Neural progenitor cell (in vitro differentiated cells): Measurements from ENCODE around the gene SCG3. TPM values are rescaled to one million over a fixed set of nuclear protein-coding genes. Genes with fewer than 3 reads are reported as not detected.

ENCODE experiments used
- DNase-seq: peaks from one replicate; pipeline ENCODE4 v3.0.0-alpha.2; 2016; ENCODE audit warnings: low spot score
- H2AFZ ChIP-seq: fragments of 200-600 bp; sonication (generic); replicated peaks from 2 replicates; pipeline ENCODE4 v1.6.1; 2016; ENCODE audit warnings: antibody characterized with exemption
- H3F3A ChIP-seq: fragments of 200-600 bp; sonication (generic); 2 replicates; pipeline ENCODE4 v1.6.1; 2016; ENCODE audit warnings: antibody characterized with exemption, low read depth
- H3K27ac ChIP-seq: fragments of 200-600 bp; sonication (generic); 2 replicates; pipeline ENCODE4 v1.5.1; 2016; ENCODE audit warnings: mild to moderate bottlenecking
- H3K27me3 ChIP-seq: fragments of 200-600 bp; sonication (generic); 2 replicates; pipeline ENCODE4 v1.6.1; 2016; ENCODE audit warnings: mild to moderate bottlenecking, moderate library complexity
- H3K36me3 ChIP-seq: fragments of 200-600 bp; sonication (generic); 2 replicates; pipeline ENCODE4 v1.5.1; 2016
- H3K4me1 ChIP-seq: fragments of 200-600 bp; sonication (generic); 2 replicates; pipeline ENCODE4 v1.6.1; 2016; ENCODE audit warnings: mixed run types
- H3K4me2 ChIP-seq: fragments of 200-600 bp; sonication (generic); 2 replicates; pipeline ENCODE4 v1.6.1; 2016
- H3K4me3 ChIP-seq: fragments of 200-600 bp; sonication (generic); 2 replicates; pipeline ENCODE4 v1.5.1; 2016
- H3K79me2 ChIP-seq: fragments of 200-600 bp; sonication (generic); 2 replicates; pipeline ENCODE4 v1.6.1; 2016; ENCODE audit warnings: low read depth
- H3K9ac ChIP-seq: fragments of 200-600 bp; sonication (generic); 2 replicates; pipeline ENCODE4 v1.6.1; 2016
- H3K9me3 ChIP-seq: fragments of 200-600 bp; sonication (generic); 2 replicates; pipeline ENCODE4 v1.5.1; 2016; ENCODE audit warnings: low read depth
- H4K20me1 ChIP-seq: fragments of 200-600 bp; sonication (generic); 2 replicates; pipeline ENCODE4 v1.6.1; 2016; ENCODE audit warnings: low read depth
- H3K27ac Mint-ChIP-seq: 3 replicates; pipeline ENCODE4 v1.8.0; 2021; ENCODE audit warnings: mixed read lengths
- H3K27me3 Mint-ChIP-seq: 2 replicates; pipeline ENCODE4 v1.8.0; 2022; ENCODE audit warnings: low read depth, mild to moderate bottlenecking, inconsistent platforms, moderate library complexity, mixed read lengths; ENCODE audit not compliant: insufficient read depth
- H3K36me3 Mint-ChIP-seq: 3 replicates; pipeline ENCODE4 v1.8.0; 2021; ENCODE audit warnings: mixed read lengths
- H3K4me1 Mint-ChIP-seq: 3 replicates; pipeline ENCODE4 v1.8.0; 2021; ENCODE audit warnings: mixed read lengths
- H3K4me3 Mint-ChIP-seq: 3 replicates; pipeline ENCODE4 v1.8.0; 2021; ENCODE audit warnings: mild to moderate bottlenecking, moderate library complexity, mixed read lengths
- H3K9me3 Mint-ChIP-seq: 3 replicates; pipeline ENCODE4 v1.8.0; 2020; ENCODE audit warnings: mixed read lengths
- CTCF ChIP-seq: fragments of 200-600 bp; sonication (generic); IDR thresholded peaks from 2 replicates; pipeline ENCODE4 v1.5.1; 2017; ENCODE audit warnings: antibody characterized with exemption, mild to moderate bottlenecking
- EZH2 ChIP-seq: fragments of 200-600 bp; sonication (generic); IDR thresholded peaks from 2 replicates; pipeline ENCODE4 v1.6.1; 2017; ENCODE audit warnings: antibody characterized with exemption, mild to moderate bottlenecking, moderate library complexity
- EZH2phosphoT487 ChIP-seq: fragments of 200-600 bp; sonication (generic); IDR thresholded peaks from 2 replicates; pipeline ENCODE4 v1.6.1; 2017; ENCODE audit warnings: antibody characterized with exemption
- total RNA-seq: library from RNA; depleted of rRNA; stranded (reverse); fragments of >200 nt; gene quantifications from 2 replicates; pipeline ENCODE4 v1.2.3, GENCODE V29; 2015; ENCODE audit warnings: low replicate concordance

SCG3 gene
- 0.15 and 0.19 TPM in 2 replicates for total RNA-seq

DNA sequence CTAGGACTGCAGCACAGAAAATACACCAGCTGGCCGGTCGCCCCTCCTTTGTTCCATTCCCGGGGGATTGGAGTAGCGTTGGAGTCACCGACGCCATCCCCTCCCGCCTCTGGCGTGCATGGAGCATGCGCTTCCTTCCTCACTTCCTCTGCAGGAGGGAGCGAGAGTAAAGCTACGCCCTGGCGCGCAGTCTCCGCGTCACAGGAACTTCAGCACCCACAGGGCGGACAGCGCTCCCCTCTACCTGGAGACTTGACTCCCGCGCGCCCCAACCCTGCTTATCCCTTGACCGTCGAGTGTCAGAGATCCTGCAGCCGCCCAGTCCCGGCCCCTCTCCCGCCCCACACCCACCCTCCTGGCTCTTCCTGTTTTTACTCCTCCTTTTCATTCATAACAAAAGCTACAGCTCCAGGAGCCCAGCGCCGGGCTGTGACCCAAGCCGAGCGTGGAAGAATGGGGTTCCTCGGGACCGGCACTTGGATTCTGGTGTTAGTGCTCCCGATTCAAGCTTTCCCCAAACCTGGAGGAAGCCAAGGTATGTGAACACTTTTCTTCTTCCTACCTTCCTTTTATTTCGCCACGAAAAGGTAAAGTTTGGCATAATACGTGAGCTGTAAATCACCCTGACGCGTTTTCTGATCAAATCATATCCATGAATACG is at the start of gene SCG3:
SCG3 (plus strand) TSS at position 201 of the 661 bp plus-strand sequence; CDS start at position 454, 253 bp downstream.
- Mint-ChIP-seq H3K27ac (no peak within 1 kb of the TSS), H3K4me3 (peak within 1 kb of the TSS; percentile 84), H3K9me3 (no peaks in the 10 kb centered on the region), H3K36me3 (no peaks in the 10 kb centered on the region), H3K4me1 (peaks cover 12% of the 10 kb centered on the region), H3K27me3 (peaks cover 11% of the 10 kb centered on the region)
- Histone ChIP-seq H4K20me1 (no peaks in the 10 kb centered on the region), H3K4me2 (peak within 1 kb of the TSS; percentile 86), H3K27me3 (peaks cover 19% of the 10 kb centered on the region), H3K9me3 (no peaks in the 10 kb centered on the region), H3K4me1 (peaks cover 5% of the 10 kb centered on the region), H3K27ac (no peak within 1 kb of the TSS), H3K79me2 (no peaks in the 10 kb centered on the region), H2AFZ (peak within 1 kb of the TSS; percentile 87), H3F3A (peaks cover 8% of the 10 kb centered on the region), H3K4me3 (peak within 1 kb of the TSS; percentile 48), H3K9ac (no peak within 1 kb of the TSS), H3K36me3 (no peaks in the 10 kb centered on the region)
- TF ChIP-seq EZH2phosphoT487 (peak; percentile 39), CTCF (no peak), EZH2 (peak; percentile 47)
- peak; percentile 97 for DNase-seq

- Histone ChIP-seq H3K4me3 (no peak overlapping the region), H3K79me2 (no peaks in the 10 kb centered on the region), H2AFZ (no peak overlapping the region), H3K27me3 (peaks cover 12% of the 10 kb centered on the region), H3K4me1 (peaks cover 6% of the 10 kb centered on the region), H3K27ac (no peak overlapping the region), H3K4me2 (no peak overlapping the region), H4K20me1 (no peaks in the 10 kb centered on the region), H3K9me3 (no peaks in the 10 kb centered on the region), H3K9ac (no peak overlapping the region), H3K36me3 (no peaks in the 10 kb centered on the region), H3F3A (no peaks in the 10 kb centered on the region)
- no peaks in the 10 kb centered on the region for H3K36me3 Mint-ChIP-seq
- no peak overlapping the region for H3K27ac Mint-ChIP-seq
- no peak overlapping the region for H3K4me3 Mint-ChIP-seq
- H3K4me1 Mint-ChIP-seq = peaks cover 7% of the 10 kb centered on the region
- H3K9me3 Mint-ChIP-seq = no peaks in the 10 kb centered on the region
- DNase-seq = no peak
- no peaks in the 10 kb centered on the region for H3K27me3 Mint-ChIP-seq
- TF ChIP-seq CTCF (no peak), EZH2 (no peak), EZH2phosphoT487 (no peak)
Measured at GRCh38 chr15:51634591-51635198, 46.6 kb upstream of the SCG3 start.

- H3K4me3 Mint-ChIP-seq = no peak overlapping the region
- no peak for DNase-seq
- TF ChIP-seq CTCF (no peak), EZH2 (no peak), EZH2phosphoT487 (no peak)
- H3K36me3 Mint-ChIP-seq = no peaks in the 10 kb centered on the region
- H3K27me3 ChIP-seq = no peaks in the 10 kb centered on the region
- H3K9me3 ChIP-seq = no peaks in the 10 kb centered on the region
- H3K4me1 Mint-ChIP-seq = no peaks in the 10 kb centered on the region
- no peaks in the 10 kb centered on the region for H3K36me3 ChIP-seq
- no peaks in the 10 kb centered on the region for H3K4me1 ChIP-seq
- H3K4me3 ChIP-seq = no peak overlapping the region
- H3K4me2 ChIP-seq = no peak overlapping the region
- no peak overlapping the region for H3K27ac ChIP-seq
- H3K79me2 ChIP-seq = no peaks in the 10 kb centered on the region
- H3K9me3 Mint-ChIP-seq = no peaks in the 10 kb centered on the region
- H3K27me3 Mint-ChIP-seq = no peaks in the 10 kb centered on the region
- H2AFZ ChIP-seq = no peak overlapping the region
- no peaks in the 10 kb centered on the region for H4K20me1 ChIP-seq
- H3K9ac ChIP-seq = no peak overlapping the region
- H3F3A ChIP-seq = no peaks in the 10 kb centered on the region
- no peak overlapping the region for H3K27ac Mint-ChIP-seq
Measured at GRCh38 chr15:51641490-51642130, 39.7 kb upstream of the SCG3 start.
